NCI-H1092 (cell line): Measurements from ENCODE around the gene SYNRG.
A peak's percentile ranks its signal among the peaks of the same experiment; 100 is the strongest.

ENCODE experiments used
- DNase-seq: peaks from one replicate; lab custom pipeline; 2025; lab: John Stamatoyannopoulos, UW

SYNRG gene

GRCh38 chr17:37494971-37495370, 114.2 kb downstream of the SYNRG start:
- DNase-seq = no peak

- DNase-seq = no peak
Measured at GRCh38 chr17:37494401-37494831, 114.8 kb downstream of the SYNRG start.

- DNase-seq = no peak
Measured at GRCh38 chr17:37493249-37494027, 115.8 kb downstream of the SYNRG start.

DNA sequence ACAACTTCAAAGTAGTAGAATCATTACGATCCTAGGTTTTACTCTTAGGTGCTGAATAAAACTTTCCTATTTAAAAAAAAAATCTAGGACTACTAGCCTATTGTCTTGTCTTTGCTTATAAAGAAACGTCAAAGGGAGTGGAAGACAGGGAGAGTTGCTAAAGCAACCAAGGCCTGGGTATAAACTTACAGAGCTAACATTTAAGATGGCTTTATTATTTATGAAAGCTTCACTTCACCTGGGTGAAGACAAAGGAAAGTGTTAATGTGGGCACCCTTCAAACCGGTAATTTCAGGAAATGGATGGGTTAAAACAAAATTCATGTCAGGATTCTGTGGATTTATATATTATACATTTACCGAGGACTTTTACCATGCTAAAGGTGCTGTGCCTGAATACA, 117.1 kb downstream of the SYNRG start:
- DNase-seq = no peak

DNA sequence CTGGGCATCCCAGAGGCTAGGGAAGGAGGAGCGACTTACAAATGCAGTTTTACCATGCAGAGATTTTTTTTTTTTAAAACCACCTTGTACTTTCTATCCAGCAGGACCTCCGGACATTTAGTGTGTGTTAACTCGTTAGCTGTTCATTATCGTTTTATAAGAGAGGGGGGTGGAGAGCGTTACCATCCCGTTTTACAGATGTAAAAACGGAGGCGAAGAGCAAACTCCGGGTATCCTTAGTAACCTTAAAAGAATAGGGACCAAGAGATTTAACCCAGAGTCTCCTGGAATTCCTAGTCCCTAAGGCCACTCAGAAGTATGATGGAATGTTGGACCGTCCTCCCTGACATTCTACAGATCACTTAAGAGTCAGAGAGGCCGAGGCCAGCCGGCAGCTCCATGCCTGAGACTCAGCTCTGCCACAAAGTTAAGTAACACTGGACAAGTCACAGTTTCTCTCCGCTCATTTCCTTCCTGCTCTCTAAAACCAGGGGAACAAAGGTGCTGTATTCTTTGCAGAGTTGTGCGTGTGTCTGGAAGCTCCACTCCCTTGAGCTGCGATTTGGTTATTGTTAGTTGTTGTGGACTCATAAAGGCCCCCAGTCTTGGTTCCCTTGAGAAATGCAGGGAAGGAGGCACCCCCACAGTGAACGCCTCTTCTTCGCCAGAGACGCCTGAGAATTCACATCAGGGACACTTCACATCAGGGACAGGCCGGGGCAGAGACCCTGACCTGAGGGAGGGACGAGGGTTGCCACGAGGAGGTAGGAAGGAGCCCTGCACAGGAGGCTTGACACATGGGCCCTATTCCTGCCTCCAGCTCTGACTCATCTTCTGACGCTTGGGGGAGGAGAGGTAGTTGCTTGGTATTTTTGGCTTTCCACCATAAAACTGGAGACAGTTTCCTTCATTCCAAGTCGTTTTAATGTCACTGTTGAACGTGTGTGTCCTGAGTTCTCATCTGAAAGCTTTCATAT, 118.3 kb downstream of the SYNRG start:
- no peak for DNase-seq

DNA sequence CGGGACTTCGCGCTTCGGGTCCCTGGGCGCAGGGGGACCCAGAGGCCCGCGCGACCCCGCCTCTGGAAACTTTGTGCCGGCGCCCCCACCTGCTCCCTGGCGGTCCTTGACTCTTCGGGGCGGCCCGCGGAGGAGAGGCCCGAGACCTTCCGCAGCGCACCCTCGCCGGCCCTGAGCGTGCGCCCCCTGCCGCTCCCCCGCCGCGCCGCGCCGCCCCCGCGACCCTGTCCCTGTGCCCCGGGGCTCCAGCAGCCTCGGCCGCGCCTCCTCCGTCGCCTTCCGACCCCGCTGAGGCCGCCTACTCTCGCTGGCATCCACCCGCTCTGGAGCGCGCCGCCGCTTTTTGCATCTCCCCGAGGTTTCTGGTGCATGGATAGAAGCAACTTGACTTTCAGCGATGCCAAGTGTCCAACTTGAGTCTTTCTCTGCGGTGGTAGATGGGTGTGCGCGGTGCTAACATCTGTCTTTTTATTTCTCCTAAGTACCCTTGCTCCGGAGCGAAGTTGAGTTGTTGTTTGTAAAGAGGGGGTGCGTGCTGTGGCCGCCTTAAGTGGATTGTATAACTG, 119.1 kb downstream of the SYNRG start:
- peak; percentile 47 for DNase-seq

GRCh38 chr17:37489197-37490001, 119.8 kb downstream of the SYNRG start, which contains the start of gene DUSP14:
DUSP14 (plus strand) TSS chr17:37489891; CDS start chr17:37512273, 22,382 bp downstream.
- peak; percentile 78 for DNase-seq

DNA sequence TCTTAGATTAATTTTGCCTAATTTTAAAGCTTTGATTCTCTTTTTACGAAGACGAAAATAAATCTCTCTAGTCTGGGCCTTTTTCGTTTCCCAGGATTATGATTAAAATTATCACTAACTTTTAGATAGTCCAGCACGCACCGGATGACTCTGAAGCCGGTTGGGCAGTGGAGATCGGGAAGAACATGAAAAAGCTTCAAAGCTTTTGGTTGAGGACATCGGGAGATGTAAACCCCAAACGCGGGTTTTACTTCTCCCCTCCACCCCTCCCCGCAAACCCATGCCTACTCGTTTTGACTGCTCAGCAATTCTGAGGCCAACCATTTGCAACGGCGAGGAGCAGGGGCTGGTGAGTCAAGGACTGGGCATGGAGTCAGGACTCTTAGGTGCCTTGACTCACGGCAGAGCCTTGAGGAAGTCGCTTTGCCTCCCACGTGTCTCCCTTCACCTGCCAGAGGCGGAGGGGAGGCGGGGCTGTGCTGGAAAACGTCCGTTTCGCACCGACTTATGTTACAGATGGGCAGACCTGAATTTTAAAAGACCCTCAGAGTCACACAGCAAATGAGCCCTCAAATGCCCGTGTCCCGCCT, 120.5 kb downstream of the SYNRG start:
- no peak for DNase-seq

DNA sequence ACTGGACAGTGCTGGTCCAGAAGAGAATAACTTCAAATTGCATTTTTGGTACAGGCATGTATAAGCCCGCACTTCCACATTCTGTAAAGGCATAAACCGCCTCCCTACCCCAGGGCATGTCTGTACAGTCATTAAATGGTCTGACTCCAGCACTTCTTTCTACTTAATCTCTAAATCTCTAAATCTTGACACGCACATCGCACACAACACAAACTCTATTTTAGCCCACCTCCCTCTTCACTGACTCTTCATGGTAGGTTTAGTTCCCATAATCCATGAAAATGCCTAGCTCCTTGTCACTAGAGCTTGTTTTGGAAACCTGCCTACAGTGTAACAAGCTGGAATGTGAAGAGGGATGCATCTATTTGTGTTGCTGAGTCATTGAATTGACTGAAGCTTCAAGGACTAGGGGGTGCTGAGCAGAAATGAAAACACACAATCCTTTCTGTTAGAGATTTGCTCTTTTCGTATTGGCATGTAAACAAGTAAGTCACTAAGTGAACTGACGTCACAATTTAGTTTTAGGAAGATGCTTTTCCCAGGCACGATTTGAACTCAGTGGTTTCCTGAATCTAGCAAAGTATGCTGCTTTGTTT, 121.1 kb downstream of the SYNRG start:
- DNase-seq = peak; percentile 11

DNA sequence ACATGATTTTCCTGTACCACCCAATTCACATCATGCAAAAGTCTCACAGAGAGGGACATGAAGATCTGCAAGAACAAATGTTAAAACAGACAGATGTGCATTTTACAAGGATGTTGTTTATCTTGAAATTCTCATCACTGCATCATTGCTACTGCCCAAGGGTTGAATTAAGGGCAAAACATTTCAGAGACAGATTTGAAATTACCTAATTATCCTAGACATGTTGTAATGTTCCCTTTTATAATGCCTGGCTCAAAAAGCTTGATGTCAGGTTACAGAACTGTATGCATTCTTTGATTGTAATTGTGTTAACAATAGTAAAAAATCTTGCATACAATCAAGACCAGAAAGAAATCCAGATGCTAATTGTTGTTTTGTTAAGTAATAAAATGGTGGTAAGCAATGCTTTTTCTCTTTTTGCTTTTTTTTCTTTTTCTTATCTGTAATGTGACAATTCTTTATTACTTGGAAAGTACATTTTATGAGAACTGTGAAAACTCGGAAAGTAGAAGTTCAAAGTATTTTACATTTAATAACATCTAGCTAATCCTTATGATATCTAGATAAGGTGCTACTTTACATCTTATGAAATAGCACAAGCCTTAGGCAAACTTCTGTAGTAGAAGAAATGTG, 123.2 kb downstream of the SYNRG start:
- no peak for DNase-seq

DNA sequence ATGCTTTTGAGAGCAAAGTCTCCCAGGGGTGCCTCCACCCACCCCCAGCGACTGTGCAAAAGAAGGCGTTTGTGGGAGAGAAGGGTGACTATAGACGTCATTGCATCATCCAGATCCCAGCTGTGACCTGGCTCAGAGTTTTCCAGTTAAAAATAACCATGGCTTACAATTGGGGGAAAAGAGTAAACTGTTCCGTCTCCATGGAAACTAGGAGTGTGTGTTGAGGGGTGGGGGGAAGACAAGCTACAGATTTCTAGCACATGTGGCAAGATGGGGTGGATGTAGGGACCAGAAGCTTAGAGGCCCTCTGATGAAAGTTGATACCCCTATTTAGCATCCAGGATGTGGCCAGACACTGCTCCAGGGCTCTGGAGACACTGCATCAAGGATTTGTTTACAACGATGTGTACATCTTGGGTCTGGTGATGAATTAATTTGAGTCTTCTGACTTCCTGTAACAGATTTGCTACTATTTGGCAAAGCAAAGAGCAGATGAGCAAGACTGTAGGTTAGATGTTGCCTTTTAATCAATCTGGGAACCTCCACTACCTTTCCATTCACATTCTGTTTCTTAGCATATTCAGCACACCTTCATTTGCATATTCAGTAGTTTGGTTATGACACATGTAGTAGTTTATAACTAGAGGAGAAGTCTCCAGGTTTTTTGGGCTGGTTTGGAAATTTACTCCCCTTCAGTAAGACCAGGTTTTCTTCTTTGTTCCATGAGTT, 125.7 kb downstream of the SYNRG start:
- no peak for DNase-seq

DNA sequence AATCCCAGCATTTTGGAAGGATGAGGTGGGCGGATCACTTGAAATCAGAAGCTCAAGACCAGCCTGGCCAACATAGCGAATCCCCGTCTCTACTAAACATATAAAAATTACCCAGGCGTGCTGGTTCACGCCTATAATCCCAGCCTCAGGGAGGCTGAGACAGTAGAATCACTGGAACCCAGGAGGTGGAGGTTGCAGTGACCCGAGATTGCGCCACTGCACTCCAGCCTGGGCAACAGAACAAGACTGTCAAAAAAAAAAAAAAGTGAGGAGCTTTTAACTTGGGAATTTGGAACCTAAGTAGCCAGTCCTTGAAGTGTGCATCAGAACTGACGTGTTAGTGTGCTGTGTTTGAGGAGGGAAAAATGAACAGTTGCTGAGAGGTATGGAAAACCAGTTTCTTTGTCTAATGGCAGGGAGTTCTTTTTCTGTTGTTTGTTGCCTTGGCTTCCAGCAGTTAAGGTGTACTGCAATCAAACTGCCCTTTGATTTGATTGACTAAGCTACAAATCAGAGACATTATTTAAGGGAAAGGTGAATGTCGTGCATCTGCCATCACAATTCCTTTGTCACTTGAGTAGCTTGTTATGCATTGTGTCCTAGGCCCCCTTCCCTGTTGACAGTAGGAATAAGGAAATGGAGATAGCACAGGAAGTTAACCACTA, 128.1 kb downstream of the SYNRG start:
- no peak for DNase-seq

- DNase-seq = no peak
Measured at GRCh38 chr17:37480427-37480826, 128.8 kb downstream of the SYNRG start.

- DNase-seq = no peak
Measured at GRCh38 chr17:37479025-37479424, 130.2 kb downstream of the SYNRG start.

GRCh38 chr17:37478187-37478586, 131.0 kb downstream of the SYNRG start:
- DNase-seq = no peak

- DNase-seq = no peak
Measured at GRCh38 chr17:37476431-37477120, 132.6 kb downstream of the SYNRG start.

DNA sequence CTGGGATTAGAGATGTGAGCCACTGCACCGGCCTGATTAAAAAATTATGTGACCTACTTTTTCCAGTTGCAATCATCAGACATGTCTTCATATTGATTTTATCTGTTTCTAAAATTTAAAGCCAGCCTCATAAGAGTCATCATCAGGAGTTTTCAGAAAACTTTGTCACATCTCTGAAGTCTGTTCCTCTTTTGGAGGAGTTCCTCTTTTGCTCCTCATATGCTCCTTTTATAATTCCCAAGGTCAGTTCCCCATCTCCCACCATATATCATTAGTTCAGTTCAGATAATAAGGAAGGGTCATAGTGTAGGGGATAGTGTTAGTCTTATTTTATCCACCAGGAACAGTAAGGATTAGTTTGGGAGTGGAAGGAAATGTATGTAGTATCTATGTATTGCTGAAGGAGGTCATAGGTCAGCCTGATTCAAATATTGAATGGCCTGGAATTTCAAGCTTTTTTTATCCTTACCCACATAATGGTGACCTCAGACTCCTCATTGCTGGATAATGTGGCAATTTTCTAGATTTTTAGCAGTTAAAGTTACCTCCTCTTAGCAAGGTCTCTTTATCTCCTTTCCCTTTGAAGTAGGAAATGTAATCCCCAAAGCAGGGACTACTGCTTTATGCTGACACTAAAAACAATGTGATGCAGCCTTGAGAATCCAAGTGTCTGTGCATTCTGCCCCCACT, 133.3 kb downstream of the SYNRG start:
- DNase-seq = no peak

DNA sequence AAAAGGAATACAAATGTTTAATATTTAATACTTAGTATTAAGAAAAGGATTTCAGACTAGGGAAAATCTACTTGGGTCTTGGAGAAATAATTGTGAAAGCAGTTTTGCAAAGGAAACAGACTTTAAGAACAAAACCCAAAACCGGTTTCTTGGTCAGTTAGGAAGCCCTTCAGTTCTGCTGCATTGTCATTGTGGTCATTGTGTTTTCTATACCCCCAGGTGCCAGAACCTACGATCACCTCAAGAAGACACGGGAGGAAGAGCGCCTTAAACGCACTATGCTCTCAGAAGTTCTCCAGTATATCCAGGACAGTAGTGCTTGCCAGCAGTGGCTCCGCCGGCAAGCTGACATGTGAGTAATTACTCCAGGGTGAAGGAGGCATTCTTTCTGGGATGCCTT, 139.0 kb downstream of the SYNRG start:
- DNase-seq = no peak
